HG03135 (cell line): ENCODE data around the gene ANKRD11.

ENCODE experiments used
- ATAC-seq: cut with Tn5 transposase; IDR thresholded peaks from one replicate; pipeline ENCODE4 v1.9.1; 2021; ENCODE audit warnings: mild to moderate bottlenecking, moderate library complexity; ENCODE audit not compliant: unreplicated experiment

ANKRD11 gene

GRCh38 chr16:89290472-89290871 is 199.9 kb downstream of the ANKRD11 start:
- no peak for ATAC-seq

GRCh38 chr16:89289428-89290395 is 200.6 kb downstream of the ANKRD11 start:
- no peak for ATAC-seq

- no peak for ATAC-seq
Measured at GRCh38 chr16:89288966-89289365, 201.4 kb downstream of the ANKRD11 start.

- ATAC-seq = no peak
Measured at GRCh38 chr16:89288577-89288844, 201.8 kb downstream of the ANKRD11 start.

GRCh38 chr16:89287777-89288576 is 202.4 kb downstream of the ANKRD11 start:
- no peak for ATAC-seq

- no peak for ATAC-seq
Measured at GRCh38 chr16:89286096-89286495, 204.3 kb downstream of the ANKRD11 start.

GRCh38 chr16:89285381-89285780 is 205.0 kb downstream of the ANKRD11 start:
- ATAC-seq = no peak

- ATAC-seq = no peak
Measured at GRCh38 chr16:89283449-89283848, 206.9 kb downstream of the ANKRD11 start.

- ATAC-seq = no peak
Measured at GRCh38 chr16:89282523-89282922, 207.8 kb downstream of the ANKRD11 start.

- no peak for ATAC-seq
Measured at GRCh38 chr16:89281829-89282228, 208.5 kb downstream of the ANKRD11 start.

- ATAC-seq = no peak
Measured at GRCh38 chr16:89281189-89281577, 209.2 kb downstream of the ANKRD11 start.

- ATAC-seq = no peak
Measured at GRCh38 chr16:89280546-89281188, 209.7 kb downstream of the ANKRD11 start.

- no peak for ATAC-seq
Measured at GRCh38 chr16:89279666-89280481, 210.5 kb downstream of the ANKRD11 start.

GRCh38 chr16:89278441-89279240 is 211.7 kb downstream of the ANKRD11 start:
- ATAC-seq = no peak

- no peak for ATAC-seq
Measured at GRCh38 chr16:89277641-89278341, 212.6 kb downstream of the ANKRD11 start.

GRCh38 chr16:89277049-89277448 is 213.3 kb downstream of the ANKRD11 start:
- ATAC-seq = no peak

- ATAC-seq = no peak
Measured at GRCh38 chr16:89275837-89276720, 214.3 kb downstream of the ANKRD11 start.

- ATAC-seq = no peak
Measured at GRCh38 chr16:89275284-89275584, 215.1 kb downstream of the ANKRD11 start.
